ENCODE data around the gene POGLUT2.

Gene POGLUT2

GRCh38 chr13:102798581-102799425 lies at the start of gene POGLUT2, which contains the start of gene BIVM:
POGLUT2 (minus strand) TSS chr13:102798976; CDS start chr13:102798670, 306 bp downstream.
BIVM (plus strand) TSS chr13:102799119; CDS start chr13:102807268, 8,149 bp downstream.
- in situ Hi-C loops (cut with HindIII; ENCODE audit: low sequenced_read_pairs), result no loop called here
- DNase-seq (ENCODE audit: low read depth, low spot score), result peak; percentile 95
- H3K4me3 ChIP-seq (ENCODE audit: low read depth, low read length), result peak within 1 kb of the TSS; percentile 89
- no peak for TF ChIP-seq CTCF (IDR thresholded peaks at IDR 0.05; ENCODE audit: low read depth, low read length)

- peak; percentile 59 for DNase-seq (ENCODE audit: low read depth, low spot score)
- peak overlapping the region; percentile 79 for H3K4me3 ChIP-seq (ENCODE audit: low read depth, low read length)
- peak; percentile 72 for TF ChIP-seq CTCF (IDR thresholded peaks at IDR 0.05; ENCODE audit: low read depth, low read length)
- in situ Hi-C loops (cut with HindIII; ENCODE audit: low sequenced_read_pairs), result no loop called here
These were observed 48.8 kb upstream of the POGLUT2 start for GRCh38 chr13:102847272-102848234.

- in situ Hi-C loops (cut with HindIII; ENCODE audit: low sequenced_read_pairs), result no loop called here
- DNase-seq (ENCODE audit: low read depth, low spot score), result peak; percentile 39
- no peak for TF ChIP-seq CTCF (IDR thresholded peaks at IDR 0.05; ENCODE audit: low read depth, low read length)
- peak overlapping the region; percentile 79 for H3K4me3 ChIP-seq (ENCODE audit: low read depth, low read length)
These were observed 47.7 kb upstream of the POGLUT2 start for GRCh38 chr13:102846261-102847015.

GRCh38 chr13:102845630-102846260 lies 47.0 kb upstream of the POGLUT2 start, which contains the start of gene ERCC5:
ERCC5 (plus strand) TSS chr13:102846032; CDS start chr13:102846267, 235 bp downstream.
- TF ChIP-seq CTCF (IDR thresholded peaks at IDR 0.05; ENCODE audit: low read depth, low read length), result no peak
- in situ Hi-C loops (cut with HindIII; ENCODE audit: low sequenced_read_pairs), result no loop called here

GRCh38 chr13:102845289-102845629 lies 46.5 kb upstream of the POGLUT2 start:
- no peak for TF ChIP-seq CTCF (IDR thresholded peaks at IDR 0.05; ENCODE audit: low read depth, low read length)
- peak overlapping the region; percentile 79 for H3K4me3 ChIP-seq (ENCODE audit: low read depth, low read length)
- DNase-seq (ENCODE audit: low read depth, low spot score), result no peak
- in situ Hi-C loops (cut with HindIII; ENCODE audit: low sequenced_read_pairs), result no loop called here

More at GRCh38 chr13:102845630-102846260, 47.0 kb upstream of the POGLUT2 start, which contains the start of gene ERCC5:
- peak; percentile 96 for DNase-seq (ENCODE audit: low read depth, low spot score)
- peak within 1 kb of the TSS; percentile 79 for H3K4me3 ChIP-seq (ENCODE audit: low read depth, low read length)

Data from astrocyte of the spinal cord (primary cell).